ENCODE measurements around the gene SMYD3. TPM values are rescaled to one million over a fixed set of nuclear protein-coding genes. Genes with fewer than 3 reads are reported as not detected.

Gene SMYD3
- total RNA-seq, 2 donors from 2014 or later: 13.5 to 20.8 TPM

DNA sequence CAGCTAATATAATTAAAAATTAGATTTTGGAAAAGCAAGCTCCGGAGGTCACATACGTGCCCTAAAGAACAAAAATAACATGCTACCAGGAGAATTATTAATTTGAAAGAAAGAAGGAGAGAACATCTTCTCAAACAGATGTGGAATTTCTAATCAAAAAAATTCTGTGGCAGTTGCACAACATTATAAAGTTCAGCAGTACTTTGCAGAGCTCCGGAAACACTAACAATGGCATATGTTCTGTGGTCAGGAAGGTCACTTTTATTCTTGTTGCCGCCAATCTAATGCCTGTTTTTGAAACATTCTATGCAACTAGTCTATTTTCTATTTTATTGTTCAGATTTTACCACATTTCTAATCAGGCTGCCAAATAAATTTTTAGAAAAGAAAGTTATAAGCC, 186.8 kb downstream of the SMYD3 start:
- DNase-seq: no peak
- no peak overlapping the region for H3K27ac ChIP-seq
- WGBS, 2 donors: 64 to 85% methylated on average over 4 of the region's 4 CpGs
- intact Hi-C loops (cut with DNase I): no loop called here
- no peaks in the 10 kb centered on the region for H3K4me1 ChIP-seq
- H3K4me3 ChIP-seq: no peak overlapping the region
- H3K9me3 ChIP-seq: no peaks in the 10 kb centered on the region
- no peaks in the 10 kb centered on the region for H3K36me3 ChIP-seq (replicated peaks in 1 of 2; ENCODE audit: insufficient read depth in 1 of 2, low read depth in 2 of 2)
- TF ChIP-seq POLR2A (IDR thresholded peaks at IDR 0.05): no peak
- TF ChIP-seq, protein P1, sequence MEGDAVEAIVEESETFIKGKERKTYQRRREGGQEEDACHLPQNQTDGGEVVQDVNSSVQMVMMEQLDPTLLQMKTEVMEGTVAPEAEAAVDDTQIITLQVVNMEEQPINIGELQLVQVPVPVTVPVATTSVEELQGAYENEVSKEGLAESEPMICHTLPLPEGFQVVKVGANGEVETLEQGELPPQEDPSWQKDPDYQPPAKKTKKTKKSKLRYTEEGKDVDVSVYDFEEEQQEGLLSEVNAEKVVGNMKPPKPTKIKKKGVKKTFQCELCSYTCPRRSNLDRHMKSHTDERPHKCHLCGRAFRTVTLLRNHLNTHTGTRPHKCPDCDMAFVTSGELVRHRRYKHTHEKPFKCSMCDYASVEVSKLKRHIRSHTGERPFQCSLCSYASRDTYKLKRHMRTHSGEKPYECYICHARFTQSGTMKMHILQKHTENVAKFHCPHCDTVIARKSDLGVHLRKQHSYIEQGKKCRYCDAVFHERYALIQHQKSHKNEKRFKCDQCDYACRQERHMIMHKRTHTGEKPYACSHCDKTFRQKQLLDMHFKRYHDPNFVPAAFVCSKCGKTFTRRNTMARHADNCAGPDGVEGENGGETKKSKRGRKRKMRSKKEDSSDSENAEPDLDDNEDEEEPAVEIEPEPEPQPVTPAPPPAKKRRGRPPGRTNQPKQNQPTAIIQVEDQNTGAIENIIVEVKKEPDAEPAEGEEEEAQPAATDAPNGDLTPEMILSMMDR (IDR thresholded peaks at IDR 0.05): no peak
- no peaks in the 10 kb centered on the region for H3K27me3 ChIP-seq
- no peak for ATAC-seq

DNA sequence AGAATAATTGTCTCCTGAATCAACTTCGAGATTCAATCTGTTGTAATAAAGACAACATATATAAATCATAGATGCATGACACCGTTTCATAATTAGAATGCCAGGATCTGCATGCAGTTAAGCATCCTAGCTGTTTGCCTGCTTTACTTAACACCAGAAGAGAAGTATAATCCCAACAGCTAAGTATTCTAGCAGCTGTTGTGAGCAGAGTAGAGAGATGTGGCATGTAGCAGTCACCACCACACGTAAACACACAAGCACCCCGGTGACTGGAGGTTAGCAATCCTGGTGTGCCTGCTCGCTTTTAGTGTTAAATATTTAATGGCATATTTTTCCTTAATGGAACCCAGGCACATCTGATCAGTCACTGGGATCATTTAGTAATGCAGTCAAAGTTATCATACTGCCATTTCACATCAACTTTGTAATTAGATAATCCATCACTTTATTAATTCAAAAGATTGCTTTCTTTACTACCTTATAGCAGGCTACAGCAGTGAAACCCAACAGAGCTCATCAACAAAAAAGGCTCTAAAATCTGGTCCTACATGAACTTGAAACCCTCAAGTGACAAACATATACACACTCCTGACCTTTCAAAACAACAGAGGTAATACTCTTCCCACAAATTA, 187.9 kb downstream of the SMYD3 start:
- H3K27ac ChIP-seq: no peak overlapping the region
- ATAC-seq: no peak
- no peaks in the 10 kb centered on the region for H3K9me3 ChIP-seq
- no peaks in the 10 kb centered on the region for H3K36me3 ChIP-seq (replicated peaks in 1 of 2; ENCODE audit: insufficient read depth in 1 of 2, low read depth in 2 of 2)
- WGBS, 2 donors: 79 to 87% methylated on average over 5 of the region's 5 CpGs
- no peak overlapping the region for H3K4me3 ChIP-seq
- H3K27me3 ChIP-seq: no peaks in the 10 kb centered on the region
- intact Hi-C loops (cut with DNase I): no loop called here
- H3K4me1 ChIP-seq: no peaks in the 10 kb centered on the region
- TF ChIP-seq, protein P1 (IDR thresholded peaks at IDR 0.05): no peak
- TF ChIP-seq POLR2A (IDR thresholded peaks at IDR 0.05): no peak
- DNase-seq: no peak

DNA sequence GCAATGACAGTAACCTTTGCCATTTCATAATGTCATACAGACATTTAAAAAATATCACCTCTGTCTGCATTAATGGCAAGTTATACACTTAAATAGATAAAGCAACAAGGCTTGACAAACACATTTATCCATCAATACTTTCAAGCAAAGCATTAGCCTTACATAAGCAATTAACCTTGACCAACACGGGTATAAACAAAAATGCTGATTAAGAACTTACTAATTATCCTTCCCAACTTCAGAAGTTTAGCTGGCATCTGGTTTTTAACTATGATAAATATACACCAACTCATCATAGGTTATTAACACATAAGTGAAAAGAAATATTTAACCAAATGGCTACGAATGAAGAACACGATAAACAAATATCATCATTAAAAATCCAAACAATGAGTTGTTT, 188.5 kb downstream of the SMYD3 start:
- 55 to 69% methylated on average over 3 of the region's 3 CpGs for WGBS, 2 donors
- Histone ChIP-seq H3K4me1 (no peaks in the 10 kb centered on the region), H3K27ac (no peak overlapping the region), H3K27me3 (no peaks in the 10 kb centered on the region), H3K4me3 (no peak overlapping the region), H3K9me3 (no peaks in the 10 kb centered on the region), H3K36me3 (replicated peaks in 1 of 2; ENCODE audit: insufficient read depth in 1 of 2, low read depth in 2 of 2) (no peaks in the 10 kb centered on the region)
- DNase-seq (no peak), ATAC-seq (no peak)
- intact Hi-C loops (cut with DNase I): no loop called here
- TF ChIP-seq, protein P1 (IDR thresholded peaks at IDR 0.05): no peak
- TF ChIP-seq POLR2A (IDR thresholded peaks at IDR 0.05): no peak

DNA sequence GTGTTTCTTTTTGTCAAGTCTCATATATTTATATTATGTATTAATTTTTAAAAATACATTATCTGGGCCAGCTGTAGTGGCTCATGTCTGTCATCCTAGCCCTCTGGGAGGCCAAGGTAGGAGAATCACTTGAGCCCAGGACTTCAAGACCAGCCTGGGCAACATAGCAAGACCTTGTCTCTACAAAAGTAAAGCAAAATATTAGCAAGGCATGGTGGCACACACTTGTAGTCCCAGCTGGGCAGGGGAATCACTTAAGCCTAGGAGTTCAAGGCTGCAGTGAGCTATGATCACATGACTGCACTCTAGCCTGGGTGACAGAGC, 189.1 kb downstream of the SMYD3 start:
- H3K9me3 ChIP-seq: no peaks in the 10 kb centered on the region
- ATAC-seq (no peak), DNase-seq (no peak)
- H3K27ac ChIP-seq: no peak overlapping the region
- no peaks in the 10 kb centered on the region for H3K4me1 ChIP-seq
- H3K4me3 ChIP-seq: no peak overlapping the region
- H3K27me3 ChIP-seq: no peaks in the 10 kb centered on the region
- no peak for TF ChIP-seq POLR2A (IDR thresholded peaks at IDR 0.05)
- TF ChIP-seq, protein P1 (IDR thresholded peaks at IDR 0.05): no peak
- no peaks in the 10 kb centered on the region for H3K36me3 ChIP-seq (replicated peaks in 1 of 2; ENCODE audit: insufficient read depth in 1 of 2, low read depth in 2 of 2)
- intact Hi-C loops (cut with DNase I): no loop called here

DNA sequence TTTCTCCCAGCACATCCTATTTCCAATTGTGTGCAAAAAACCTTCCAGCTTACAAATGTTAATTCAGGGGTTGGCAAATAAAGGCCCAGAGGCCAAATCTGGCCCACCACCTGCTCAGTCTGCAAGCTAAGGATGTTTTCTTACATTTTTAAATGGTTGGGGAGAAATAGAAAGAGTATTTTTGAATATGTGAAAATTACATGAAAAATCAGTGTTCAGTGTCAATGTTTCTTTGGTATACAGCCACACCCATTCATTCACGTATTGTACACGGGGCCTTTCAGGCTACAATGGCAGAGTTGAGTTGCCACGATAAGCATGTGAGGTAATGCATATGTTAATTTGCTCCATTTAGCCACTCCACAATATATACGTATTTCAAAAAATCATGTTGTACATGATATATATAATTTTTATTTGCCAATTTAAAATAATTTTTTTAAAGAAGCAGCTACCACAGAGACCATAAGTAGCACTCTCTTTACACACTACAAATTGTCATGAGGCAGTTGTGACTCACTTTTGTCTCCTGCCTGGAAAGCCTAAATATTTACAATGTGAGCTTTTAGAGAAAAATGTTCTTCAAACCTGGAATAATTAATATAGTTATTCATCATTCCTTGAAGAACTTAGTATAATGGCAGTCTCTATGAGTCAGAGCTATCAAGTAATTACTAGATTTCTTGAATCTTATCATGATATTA, 189.6 kb downstream of the SMYD3 start:
- DNase-seq (no peak), ATAC-seq (no peak)
- Histone ChIP-seq H3K36me3 (replicated peaks in 1 of 2; ENCODE audit: insufficient read depth in 1 of 2, low read depth in 2 of 2) (no peaks in the 10 kb centered on the region), H3K4me1 (no peaks in the 10 kb centered on the region), H3K9me3 (no peaks in the 10 kb centered on the region), H3K27ac (no peak overlapping the region), H3K4me3 (no peak overlapping the region), H3K27me3 (no peaks in the 10 kb centered on the region)
- TF ChIP-seq, protein P1 (IDR thresholded peaks at IDR 0.05): no peak
- WGBS, 2 donors: 94 to 99% methylated on average over 4 of the region's 4 CpGs
- intact Hi-C loops (cut with DNase I): no loop called here
